Right ventricle myocardium superior (tissue), 1 donor: Measurements from ENCODE around the gene PRKAG3. TPM values are rescaled to one million over a fixed set of nuclear protein-coding genes. Genes with fewer than 3 reads are reported as not detected.
"Not testable (repeated sequence)": the region's sequence is repeated elsewhere in the genome, so short reads cannot be mapped to it uniquely, and the experiment has no call there.

Experiments
- ATAC-seq: fragments of 200-7000 bp; cut with Tn5 transposase; one replicate; pipeline ENCODE4 v1.9.1; 2020; ENCODE audit warnings: mild to moderate bottlenecking; ENCODE audit not compliant: poor library complexity
- DNase-seq: peaks from one replicate; pipeline ENCODE4 v3.0.0-alpha.2; 2020
- intact Hi-C: fragments of 100-400 bp; cut with DNase I; formaldehyde crosslinking; loops from one replicate; pipeline ENCODE4 v1.11.2; 2022
- total RNA-seq: library from RNA; stranded (reverse); fragmentation: NEBNext Ultra II Directional; extraction: Animal tissue kit (Norgen Biotek cat#: 25700); gene quantifications from one replicate; pipeline ENCODE4 v1.2.1, GENCODE V29; 2021
- donor health status: DM: no; HTN: yes; CAD: no; lungs with severe emphysema.

The PRKAG3 gene
- total RNA-seq, 1 donor from 2014 or later: not detected

DNA sequence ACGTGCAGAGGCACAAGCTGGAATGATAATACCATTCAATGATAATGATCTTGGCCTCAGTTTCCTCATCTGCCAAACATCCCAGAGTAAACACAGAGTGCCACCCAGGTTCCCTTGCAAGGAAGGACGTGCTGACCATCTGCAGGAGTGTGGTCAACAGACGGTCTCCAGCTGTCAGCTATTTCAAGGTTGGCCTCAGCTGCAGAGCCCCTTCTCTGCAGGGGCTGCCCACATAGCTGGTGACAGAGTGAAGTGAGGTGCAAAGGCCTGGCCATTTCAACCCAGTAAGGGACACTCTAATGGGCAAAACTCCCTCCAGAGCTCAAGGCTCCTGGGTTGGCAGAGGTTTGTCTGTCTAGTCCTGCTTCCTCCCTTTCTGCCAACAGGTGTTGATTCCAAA is 19.7 kb upstream of the PRKAG3 start:
- DNase-seq: no peak
- no peak for ATAC-seq
- intact Hi-C loops: loop anchor here (5.0 kb wide), 1 partner anchor 139 kb away; the partner anchor contains the start of gene TTLL4

DNA sequence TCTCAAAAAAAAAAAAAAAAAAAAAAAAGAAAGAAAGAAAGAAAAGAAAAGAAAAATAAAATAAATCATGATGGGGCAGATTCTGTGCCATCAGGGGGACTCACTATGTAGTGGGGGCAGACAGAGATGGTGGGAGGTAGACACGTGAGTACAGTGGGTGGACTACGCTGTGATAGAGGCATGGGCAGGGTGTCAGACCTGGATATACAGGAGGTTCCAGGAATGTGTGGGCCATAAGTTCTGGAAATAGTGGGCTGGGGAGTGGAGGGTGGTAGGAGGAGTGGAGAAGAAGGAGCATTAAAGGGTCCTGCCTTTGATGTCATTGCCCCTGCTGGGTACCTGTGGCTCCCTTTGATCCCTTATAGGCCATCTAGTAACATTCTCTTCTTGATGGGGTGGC is 19.2 kb upstream of the PRKAG3 start:
- no peak for DNase-seq
- no peak for ATAC-seq
- intact Hi-C loops: loop anchor here (5.0 kb wide), 1 partner anchor 138 kb away; the partner anchor contains the start of gene TTLL4

- intact Hi-C loops: loop anchor here (5.0 kb wide), 2 partner anchors 122 to 137 kb away; partner anchors contain the start of gene TTLL4
- DNase-seq (no peak), ATAC-seq (no peak)
These were observed 18.1 kb upstream of the PRKAG3 start for GRCh38 chr2:218849721-218850120.

- ATAC-seq, DNase-seq: not testable (repeated sequence)
- intact Hi-C loops: loop anchor here (5.0 kb wide), 1 partner anchor 120 kb away; no protein-coding TSS in a partner anchor
These were observed 15.4 kb upstream of the PRKAG3 start for GRCh38 chr2:218846963-218847362.

- not testable (repeated sequence) for ATAC-seq
These were observed 12.7 kb upstream of the PRKAG3 start for GRCh38 chr2:218844334-218844733.

DNA sequence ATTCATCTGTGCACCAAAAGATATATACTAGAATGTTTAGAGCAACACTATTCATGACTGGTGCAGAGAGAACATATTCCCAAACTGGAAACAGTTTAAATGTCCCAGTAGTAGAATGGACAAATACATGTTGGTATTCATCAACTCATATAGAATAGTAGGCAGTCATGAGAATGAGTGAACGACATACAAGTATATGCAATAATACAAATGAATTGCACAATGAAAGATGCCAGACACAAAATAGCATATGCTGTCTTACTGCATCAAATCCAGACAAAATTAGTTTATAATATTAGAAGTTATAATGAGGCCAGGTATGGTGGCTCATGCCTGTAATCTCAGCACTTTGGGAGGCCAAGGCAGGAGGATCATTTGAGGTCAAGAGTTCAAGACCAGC is 8.3 kb upstream of the PRKAG3 start:
- intact Hi-C loops: no loop called here
- no peak for ATAC-seq
- DNase-seq: no peak

More at GRCh38 chr2:218844334-218844733, 12.7 kb upstream of the PRKAG3 start:
- DNase-seq, intact Hi-C loops: not testable (repeated sequence)

- DNase-seq (no peak), ATAC-seq (no peak)
- intact Hi-C loops: no loop called here
These were observed 7.8 kb upstream of the PRKAG3 start for GRCh38 chr2:218839430-218839829.

GRCh38 chr2:218837495-218837894 is 5.9 kb upstream of the PRKAG3 start:
- ATAC-seq (no peak), DNase-seq (no peak)
- intact Hi-C loops: no loop called here

- DNase-seq (no peak), ATAC-seq (no peak)
- intact Hi-C loops: no loop called here
These were observed 3.1 kb upstream of the PRKAG3 start for GRCh38 chr2:218834685-218835084.

DNA sequence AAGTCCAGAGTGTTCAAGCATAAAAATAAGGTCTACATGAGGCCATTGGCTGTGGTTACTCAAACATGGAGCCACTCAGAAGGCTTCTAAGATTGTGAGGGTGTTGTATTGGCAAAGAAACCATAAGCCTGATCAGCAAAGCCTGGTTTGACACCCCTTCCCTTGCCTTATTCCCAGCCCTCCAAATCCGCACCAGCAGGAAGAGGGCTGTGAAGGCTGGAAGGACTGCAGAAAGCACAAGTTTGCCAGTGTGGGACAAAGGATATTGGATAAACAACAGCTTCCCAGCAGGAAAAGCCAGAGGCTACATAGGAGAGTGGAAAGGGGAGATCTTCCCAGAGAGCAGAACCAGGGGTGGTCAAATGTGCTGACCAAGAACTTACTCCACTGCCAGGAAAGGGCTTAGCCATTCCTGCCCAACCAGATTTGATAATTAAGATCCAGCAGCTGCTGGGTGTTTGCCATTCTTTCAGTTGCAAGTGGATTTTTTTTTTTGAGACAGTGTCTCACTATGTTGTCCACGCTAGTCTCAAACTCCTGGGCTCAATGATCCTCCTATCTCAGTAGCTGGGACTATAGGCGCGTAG is 1.5 kb upstream of the PRKAG3 start:
- ATAC-seq: no peak

GRCh38 chr2:218832520-218832919 is 917 bp upstream of the PRKAG3 start:
- ATAC-seq (peak; percentile 81), DNase-seq (peak; percentile 63)
- intact Hi-C loops: no loop called here

More for the DNA sequence above, 1.5 kb upstream of the PRKAG3 start:
- intact Hi-C loops: no loop called here
- DNase-seq: no peak

GRCh38 chr2:218832081-218832480 is 478 bp upstream of the PRKAG3 start:
- DNase-seq: no peak
- ATAC-seq: peak; percentile 17
- intact Hi-C loops: no loop called here

DNA sequence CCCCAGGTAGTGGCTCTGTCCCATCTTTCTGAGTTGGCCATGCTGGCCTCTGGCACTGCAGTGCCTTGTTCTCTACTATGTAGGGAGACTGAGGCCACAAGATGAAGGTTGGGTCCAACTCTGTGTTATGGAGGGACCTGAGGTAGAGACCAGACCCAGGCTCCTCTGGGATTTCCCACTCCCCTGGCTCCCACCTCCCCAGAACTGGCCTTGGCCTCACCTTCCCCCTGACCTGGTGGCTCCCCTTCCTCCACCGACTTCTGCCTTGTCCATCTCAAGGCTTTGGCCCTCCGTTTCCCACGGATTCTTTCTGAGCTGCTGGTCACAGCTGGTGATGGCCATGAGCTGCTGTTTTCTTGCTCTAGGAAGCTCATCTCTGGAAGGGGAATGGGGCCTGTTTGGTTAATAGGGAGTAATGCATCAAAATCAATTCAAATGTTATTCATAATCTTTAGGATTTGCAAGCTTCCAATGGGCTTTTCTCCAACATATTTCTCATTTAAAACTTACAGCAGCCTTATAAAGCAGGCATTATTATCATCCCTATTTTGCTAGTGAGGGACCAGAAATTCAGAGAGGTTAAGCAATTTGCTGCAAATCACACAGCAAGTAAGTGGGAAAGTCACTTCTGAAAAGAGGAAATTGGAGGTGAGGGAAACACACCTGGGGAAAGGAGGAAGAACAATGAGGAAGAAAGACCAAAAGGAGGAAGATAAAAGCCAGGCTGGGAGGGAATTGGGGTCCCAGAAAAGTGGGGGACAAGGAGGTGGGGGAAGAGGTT is 887 bp downstream of the PRKAG3 start:
- DNase-seq (no peak), ATAC-seq (no peak)
- intact Hi-C loops: no loop called here

GRCh38 chr2:218829868-218830451 is 1.6 kb downstream of the PRKAG3 start:
- ATAC-seq: peak; percentile 54
- intact Hi-C loops: no loop called here
- peak; percentile 77 for DNase-seq

GRCh38 chr2:218828477-218828778 is 3.2 kb downstream of the PRKAG3 start:
- intact Hi-C loops: no loop called here
- DNase-seq (no peak), ATAC-seq (no peak)

DNA sequence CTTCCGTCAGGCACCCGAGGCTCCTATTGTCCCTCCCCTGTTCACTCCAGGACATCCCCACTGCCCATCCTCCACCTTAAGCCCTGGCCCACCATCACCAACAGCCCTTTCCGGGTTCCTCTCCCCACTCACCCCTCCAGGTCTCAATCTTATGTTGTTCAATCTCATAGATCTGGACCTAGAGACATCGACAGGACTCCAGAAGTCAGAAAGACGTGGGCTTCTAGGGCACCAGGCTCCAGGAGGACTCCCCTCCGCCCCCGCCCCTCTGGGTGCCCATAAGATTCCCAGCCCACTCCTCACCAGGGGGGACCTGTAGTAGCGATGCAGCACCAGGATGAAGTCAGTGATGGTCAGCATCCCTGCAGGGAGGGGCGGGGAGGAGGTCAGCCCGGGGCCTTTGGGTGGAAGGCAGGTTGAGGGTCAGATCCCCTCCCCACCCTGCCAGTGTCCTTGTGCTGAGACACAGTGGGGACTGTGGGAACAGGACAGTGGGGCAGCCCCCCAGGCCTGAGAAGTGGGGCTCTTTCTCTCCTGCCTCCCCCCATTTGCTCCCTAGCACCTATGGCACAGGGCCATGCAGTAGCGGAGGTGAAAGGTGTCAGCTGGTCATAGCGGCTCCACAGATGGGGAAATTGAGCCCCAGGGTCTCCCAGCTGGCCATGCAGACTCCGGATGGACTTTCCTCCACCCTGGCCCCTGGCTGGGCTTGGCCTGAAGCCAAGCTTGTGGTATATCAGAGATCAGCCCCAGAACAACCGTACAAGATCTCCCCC is 3.7 kb downstream of the PRKAG3 start:
- no peak for DNase-seq
- ATAC-seq: no peak
- intact Hi-C loops: no loop called here

DNA sequence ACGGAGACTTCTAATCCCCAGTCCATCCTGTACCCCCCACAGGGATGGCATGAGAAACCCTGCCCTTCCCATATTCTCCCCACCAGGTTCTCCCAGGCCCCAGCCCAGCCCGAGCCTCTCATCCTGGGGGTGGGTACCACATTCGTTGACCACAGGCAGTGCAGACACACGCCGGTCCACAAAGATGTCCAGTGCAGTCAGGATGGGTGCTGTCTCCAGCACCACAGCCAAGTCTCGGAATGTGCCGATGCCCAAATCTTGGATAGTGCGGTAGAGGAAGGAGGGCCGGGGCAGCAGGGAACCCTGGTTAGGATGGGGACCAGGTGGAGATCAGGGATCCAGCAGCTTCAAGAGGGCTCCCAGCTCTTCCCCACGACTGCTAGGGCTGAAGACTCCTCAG is 4.8 kb downstream of the PRKAG3 start:
- ATAC-seq: no peak
- intact Hi-C loops: no loop called here

GRCh38 chr2:218824004-218824403 is 7.6 kb downstream of the PRKAG3 start:
- DNase-seq (no peak), ATAC-seq (no peak)
- intact Hi-C loops: no loop called here

More for the DNA sequence above, 4.8 kb downstream of the PRKAG3 start:
- DNase-seq: no peak

DNA sequence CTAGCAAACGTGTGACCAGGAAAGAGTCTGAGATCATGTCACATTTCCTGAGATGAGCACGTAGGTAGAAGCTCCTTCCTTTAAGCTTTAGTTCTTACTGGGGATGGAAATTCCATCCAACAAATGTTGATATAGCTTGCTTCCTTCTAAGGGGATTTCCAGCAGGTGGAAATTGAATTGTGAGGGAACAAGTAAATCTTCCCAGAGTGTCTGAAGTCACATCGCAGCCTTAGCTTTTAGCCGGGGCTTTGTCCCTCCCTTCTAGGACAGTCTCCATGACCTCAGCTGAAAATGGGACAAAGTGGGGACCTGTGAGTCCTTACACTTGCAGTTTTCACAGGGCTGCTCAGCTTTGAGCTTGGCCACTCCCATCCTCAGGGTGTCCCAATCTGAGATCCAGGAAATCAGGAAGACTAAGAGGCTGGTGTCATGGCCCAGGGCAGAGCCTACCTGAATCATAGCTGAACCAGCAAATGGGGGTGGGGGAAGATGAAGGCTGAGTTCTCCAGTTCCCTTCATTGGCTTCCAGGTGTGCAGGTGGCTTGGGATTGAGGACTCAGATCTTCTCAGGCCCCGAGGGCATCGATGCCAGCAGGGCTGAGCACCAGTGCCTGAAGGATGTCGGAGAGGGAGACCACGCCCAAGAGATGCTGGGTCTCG is 8.3 kb downstream of the PRKAG3 start:
- DNase-seq (no peak), ATAC-seq (no peak)
- intact Hi-C loops: no loop called here
